ENCODE measurements around the gene SMCHD1. TPM values are rescaled to one million over a fixed set of nuclear protein-coding genes. Genes with fewer than 3 reads are reported as not detected.
A peak's percentile ranks its signal among the peaks of the same experiment; 100 is the strongest.
"Not testable (repeated sequence)": the region's sequence is repeated elsewhere in the genome, so short reads cannot be mapped to it uniquely, and the experiment has no call there.

The SMCHD1 gene
- total RNA-seq, 2 donors from 2014 or later = 103 to 137 TPM

- H3K4me3 Mint-ChIP-seq = no peak overlapping the region
- H3K27me3 Mint-ChIP-seq (ENCODE audit: low read depth) = no peaks in the 10 kb centered on the region
- peaks cover 42% of the 10 kb centered on the region for H3K4me1 Mint-ChIP-seq (ENCODE audit: low read depth)
- H3K36me3 Mint-ChIP-seq (ENCODE audit: insufficient read depth in 2 of 2) = peaks cover 0 to 3% of the 10 kb centered on the region in 2 donors
- H3K9me3 Mint-ChIP-seq = peaks cover 0 to 3% of the 10 kb centered on the region in 2 donors
- DNase-seq (no peak), ATAC-seq (replicated peaks in 1 of 2) (no peak)
- no peak overlapping the region for H3K27ac Mint-ChIP-seq
These were observed 12.8 kb upstream of the SMCHD1 start for GRCh38 chr18:2642771-2643170.

DNA sequence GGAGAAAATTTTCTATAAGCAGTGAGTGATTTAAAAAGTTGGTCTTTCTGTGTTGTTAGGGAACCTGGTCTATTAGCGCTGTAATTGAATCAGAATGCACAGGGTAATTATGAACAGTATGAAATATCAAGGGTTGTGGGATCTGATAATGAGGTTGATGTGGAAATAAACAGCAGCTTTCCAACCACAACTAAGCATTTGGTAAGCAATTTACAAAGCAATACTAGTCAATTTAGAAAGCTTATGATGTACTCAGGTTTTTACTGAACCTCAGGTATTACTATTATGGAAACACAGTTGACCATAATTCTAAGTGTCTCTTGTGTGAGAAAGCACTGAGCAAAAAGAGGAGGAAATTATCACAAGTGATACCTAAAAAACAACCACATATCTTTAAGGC is 11.0 kb upstream of the SMCHD1 start:
- Mint-ChIP-seq H3K27me3 (ENCODE audit: low read depth) (no peaks in the 10 kb centered on the region), H3K9me3 (no peaks in the 10 kb centered on the region), H3K4me3 (no peak overlapping the region), H3K27ac (no peak overlapping the region), H3K36me3 (ENCODE audit: insufficient read depth in 2 of 2) (no peaks in the 10 kb centered on the region), H3K4me1 (ENCODE audit: low read depth) (peaks cover 26% of the 10 kb centered on the region)
- ATAC-seq (replicated peaks in 1 of 2) = peak; percentile 76 to 79
- DNase-seq = no peak

DNA sequence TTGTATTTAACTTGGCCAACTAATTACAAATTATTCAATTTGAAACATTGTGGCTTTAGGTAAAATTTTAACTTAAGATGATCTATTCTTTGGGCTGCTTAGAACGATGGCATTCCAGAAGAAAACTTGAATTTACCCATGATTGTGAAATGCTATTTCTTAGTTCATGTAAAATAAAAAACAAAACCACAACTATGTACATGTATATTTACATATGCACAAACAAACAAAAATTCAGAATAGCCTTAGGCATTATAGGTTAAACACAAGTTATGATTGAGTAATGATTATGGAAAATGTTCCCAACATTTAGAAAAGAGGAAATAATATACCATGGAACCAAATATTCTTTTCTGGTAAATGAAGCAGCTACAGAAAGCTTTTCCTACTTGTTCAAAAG is 3.5 kb upstream of the SMCHD1 start:
- no peak overlapping the region for H3K4me3 Mint-ChIP-seq
- ATAC-seq (replicated peaks in 1 of 2) = no peak
- H3K27ac Mint-ChIP-seq = no peak overlapping the region
- H3K36me3 Mint-ChIP-seq (ENCODE audit: insufficient read depth in 2 of 2) = peaks cover 2 to 3% of the 10 kb centered on the region in 2 donors
- no peaks in the 10 kb centered on the region for H3K27me3 Mint-ChIP-seq (ENCODE audit: low read depth)
- H3K9me3 Mint-ChIP-seq = no peaks in the 10 kb centered on the region
- H3K4me1 Mint-ChIP-seq (ENCODE audit: low read depth) = peaks cover 21% of the 10 kb centered on the region
- no peak for DNase-seq

DNA sequence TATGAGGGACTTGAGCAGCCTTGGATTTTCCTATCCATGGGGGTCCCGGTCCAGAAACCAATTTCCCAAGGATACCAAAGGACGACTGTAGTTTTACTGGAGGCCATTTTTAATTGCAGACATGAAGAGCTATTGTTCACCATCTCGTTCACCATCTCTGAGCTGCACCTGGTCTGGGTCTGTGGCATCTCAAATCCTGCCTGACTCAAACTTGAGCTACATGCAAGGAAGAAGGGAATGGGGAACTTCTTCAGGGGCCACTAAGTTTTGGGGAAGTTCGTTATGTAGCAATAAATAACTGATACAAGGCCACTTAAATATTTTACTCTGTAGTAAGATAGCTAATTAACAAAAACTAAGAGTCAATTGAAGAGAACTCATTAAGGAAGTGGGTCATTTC is 2.1 kb upstream of the SMCHD1 start:
- Mint-ChIP-seq H3K4me1 (ENCODE audit: low read depth) (peaks cover 30% of the 10 kb centered on the region), H3K27me3 (ENCODE audit: low read depth) (no peaks in the 10 kb centered on the region), H3K36me3 (ENCODE audit: insufficient read depth in 2 of 2) (peaks cover 8 to 12% of the 10 kb centered on the region in 2 donors), H3K9me3 (no peaks in the 10 kb centered on the region), H3K27ac (no peak overlapping the region), H3K4me3 (no peak overlapping the region)
- no peak for DNase-seq
- no peak for ATAC-seq (replicated peaks in 1 of 2)

DNA sequence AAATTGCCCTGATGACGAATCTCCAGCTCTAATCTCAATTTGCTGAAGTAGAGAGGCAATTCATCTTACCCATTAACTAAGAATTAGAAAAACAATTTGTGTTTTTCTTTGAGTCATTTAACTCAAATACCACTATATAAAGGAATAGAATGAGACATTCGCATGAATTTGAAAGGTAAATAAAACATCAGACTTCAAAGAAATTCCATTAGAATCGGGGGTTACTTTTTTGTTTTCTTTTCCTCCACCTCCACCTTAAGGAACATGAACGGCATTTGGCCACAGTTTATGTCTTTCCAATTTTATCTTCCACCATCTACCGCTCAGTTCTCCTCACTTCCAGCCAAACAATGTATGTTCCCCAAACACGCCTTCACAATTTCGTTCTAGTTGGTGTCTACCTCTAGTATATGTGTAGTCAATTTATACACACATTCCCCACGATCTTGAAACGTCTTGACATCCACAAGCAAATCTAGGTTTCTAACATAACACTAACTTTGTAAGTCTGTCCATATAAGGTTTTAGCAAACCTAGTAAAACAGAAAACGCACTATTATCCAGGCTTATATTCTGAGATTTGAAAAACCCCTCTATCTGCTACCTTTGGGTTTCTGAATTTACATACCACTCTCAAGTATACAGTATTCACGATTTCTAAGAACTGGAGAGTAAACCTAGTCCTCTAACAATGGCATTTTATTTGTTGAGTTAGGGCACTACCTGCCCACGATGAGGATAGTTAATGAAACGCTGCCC is 1.2 kb upstream of the SMCHD1 start:
- H3K36me3 Mint-ChIP-seq (ENCODE audit: insufficient read depth in 2 of 2) = peaks cover 8 to 13% of the 10 kb centered on the region in 2 donors
- no peaks in the 10 kb centered on the region for H3K9me3 Mint-ChIP-seq
- peaks cover 36% of the 10 kb centered on the region for H3K4me1 Mint-ChIP-seq (ENCODE audit: low read depth)
- peak overlapping the region; percentile 96 to 100 for H3K4me3 Mint-ChIP-seq
- ATAC-seq (replicated peaks in 1 of 2) (no peak), DNase-seq (no peak)
- H3K27me3 Mint-ChIP-seq (ENCODE audit: low read depth) = no peaks in the 10 kb centered on the region
- peak overlapping the region; percentile 8 for H3K27ac Mint-ChIP-seq

DNA sequence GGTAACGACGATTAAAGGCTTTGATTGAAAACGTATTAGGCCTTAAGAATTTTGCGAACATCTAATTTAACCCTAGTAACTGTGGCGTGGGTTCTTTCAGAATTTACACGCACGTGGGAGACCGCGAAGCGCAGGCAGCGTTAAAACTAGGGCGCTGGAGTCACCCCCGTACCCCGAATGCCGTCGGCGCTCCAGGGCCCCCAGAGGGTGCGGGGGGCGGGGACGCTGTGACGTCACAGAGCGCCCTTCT is 673 bp upstream of the SMCHD1 start:
- peak; percentile 29 to 32 for ATAC-seq (replicated peaks in 1 of 2)
- Mint-ChIP-seq H3K27me3 (ENCODE audit: low read depth) (no peaks in the 10 kb centered on the region), H3K36me3 (ENCODE audit: insufficient read depth in 2 of 2) (peaks cover 8 to 16% of the 10 kb centered on the region in 2 donors), H3K27ac (peak overlapping the region; percentile 8), H3K4me1 (ENCODE audit: low read depth) (peaks cover 41% of the 10 kb centered on the region), H3K9me3 (no peaks in the 10 kb centered on the region), H3K4me3 (peak overlapping the region; percentile 96 to 100)
- DNase-seq = peak; percentile 68 to 71

DNA sequence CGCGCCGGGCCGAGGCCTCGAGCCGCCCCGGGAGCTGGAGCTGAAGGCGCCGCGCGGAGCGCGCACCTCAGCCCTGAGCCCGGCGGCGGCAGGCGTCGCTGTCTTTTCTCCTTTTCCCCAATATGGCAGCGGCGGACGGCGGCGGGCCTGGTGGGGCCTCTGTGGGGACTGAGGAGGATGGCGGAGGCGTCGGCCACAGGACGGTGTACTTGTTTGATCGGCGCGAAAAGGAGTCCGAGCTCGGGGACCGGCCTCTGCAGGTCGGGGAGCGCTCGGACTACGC is 369 bp downstream of the SMCHD1 start:
- peaks cover 47% of the 10 kb centered on the region for H3K4me1 Mint-ChIP-seq (ENCODE audit: low read depth)
- peak; percentile 40 to 51 for ATAC-seq (replicated peaks in 1 of 2)

GRCh38 chr18:2656237-2656980 is 883 bp downstream of the SMCHD1 start:
- DNase-seq (peak; percentile 51), ATAC-seq (replicated peaks in 1 of 2) (peak; percentile 14 to 25)
- H3K9me3 Mint-ChIP-seq = no peaks in the 10 kb centered on the region
- peaks cover 50% of the 10 kb centered on the region for H3K4me1 Mint-ChIP-seq (ENCODE audit: low read depth)
- H3K27me3 Mint-ChIP-seq (ENCODE audit: low read depth) = no peaks in the 10 kb centered on the region
- peak overlapping the region; percentile 96 to 100 for H3K4me3 Mint-ChIP-seq
- peak overlapping the region; percentile 97 for H3K27ac Mint-ChIP-seq
- H3K36me3 Mint-ChIP-seq (ENCODE audit: insufficient read depth in 2 of 2) = peaks cover 12 to 22% of the 10 kb centered on the region in 2 donors

More for the DNA sequence above, 369 bp downstream of the SMCHD1 start:
- no peaks in the 10 kb centered on the region for H3K27me3 Mint-ChIP-seq (ENCODE audit: low read depth)
- DNase-seq = no peak
- peaks cover 10 to 19% of the 10 kb centered on the region in 2 donors for H3K36me3 Mint-ChIP-seq (ENCODE audit: insufficient read depth in 2 of 2)
- peak overlapping the region; percentile 88 for H3K27ac Mint-ChIP-seq
- no peaks in the 10 kb centered on the region for H3K9me3 Mint-ChIP-seq
- H3K4me3 Mint-ChIP-seq = peak overlapping the region; percentile 96 to 100

- peak overlapping the region; percentile 97 for H3K27ac Mint-ChIP-seq
- ATAC-seq (replicated peaks in 1 of 2) = no peak
- peaks cover 50% of the 10 kb centered on the region for H3K4me1 Mint-ChIP-seq (ENCODE audit: low read depth)
- H3K9me3 Mint-ChIP-seq = no peaks in the 10 kb centered on the region
- no peak for DNase-seq
- H3K36me3 Mint-ChIP-seq (ENCODE audit: insufficient read depth in 2 of 2) = peaks cover 14 to 25% of the 10 kb centered on the region in 2 donors
- H3K27me3 Mint-ChIP-seq (ENCODE audit: low read depth) = no peaks in the 10 kb centered on the region
- peak overlapping the region; percentile 96 to 100 for H3K4me3 Mint-ChIP-seq
These were observed 1.5 kb downstream of the SMCHD1 start for GRCh38 chr18:2656981-2657512.

DNA sequence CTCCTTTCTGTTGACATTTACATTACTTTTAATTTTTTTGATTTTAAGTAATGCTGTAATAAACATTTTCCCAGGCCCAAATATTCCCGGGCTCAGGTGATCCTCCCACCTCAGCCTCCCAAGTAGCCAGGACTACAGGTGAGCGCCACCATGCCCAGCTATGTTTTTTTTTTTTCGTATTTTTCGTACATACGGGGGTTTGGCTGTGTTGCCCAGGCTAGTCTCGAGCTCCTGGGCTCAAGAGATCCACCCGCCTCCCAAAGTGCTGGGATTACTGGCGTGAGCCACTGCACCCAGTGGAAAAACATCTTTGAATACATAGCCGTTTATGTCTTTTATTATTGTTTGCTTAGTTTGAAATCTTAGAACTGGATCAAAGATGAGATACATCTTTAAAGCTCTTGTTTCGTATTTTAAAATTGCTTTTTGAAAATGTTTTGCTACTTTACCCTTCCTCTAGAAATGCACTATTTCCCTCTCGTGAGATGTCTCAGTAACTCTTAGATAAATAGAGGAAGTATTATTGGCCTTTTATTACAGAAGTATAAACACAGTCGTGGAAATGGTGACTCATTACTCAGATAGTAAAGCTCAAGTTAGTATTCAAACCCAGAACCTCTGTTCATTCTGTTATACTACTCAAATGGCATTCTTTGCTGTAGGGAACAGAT is 2.4 kb downstream of the SMCHD1 start:
- H3K27ac Mint-ChIP-seq = peak overlapping the region; percentile 97
- peaks cover 14 to 28% of the 10 kb centered on the region in 2 donors for H3K36me3 Mint-ChIP-seq (ENCODE audit: insufficient read depth in 2 of 2)
- no peaks in the 10 kb centered on the region for H3K27me3 Mint-ChIP-seq (ENCODE audit: low read depth)
- no peaks in the 10 kb centered on the region for H3K9me3 Mint-ChIP-seq
- H3K4me3 Mint-ChIP-seq = peak overlapping the region; percentile 96 to 100
- peaks cover 56% of the 10 kb centered on the region for H3K4me1 Mint-ChIP-seq (ENCODE audit: low read depth)
- no peak for DNase-seq
- ATAC-seq (replicated peaks in 1 of 2) = no peak

GRCh38 chr18:2660849-2661248 is 5.3 kb downstream of the SMCHD1 start:
- not testable (repeated sequence) for ATAC-seq (replicated peaks in 1 of 2); DNase-seq; H3K27me3 Mint-ChIP-seq (ENCODE audit: low read depth); H3K9me3 Mint-ChIP-seq
- H3K36me3 Mint-ChIP-seq (ENCODE audit: insufficient read depth in 2 of 2) = peaks cover 20 to 41% of the 10 kb centered on the region in 2 donors
- H3K4me1 Mint-ChIP-seq (ENCODE audit: low read depth) = peaks cover 64% of the 10 kb centered on the region
- peak overlapping the region; percentile 36 for H3K27ac Mint-ChIP-seq
- H3K4me3 Mint-ChIP-seq = peak overlapping the region in 1 of 2 donors; percentile 10

DNA sequence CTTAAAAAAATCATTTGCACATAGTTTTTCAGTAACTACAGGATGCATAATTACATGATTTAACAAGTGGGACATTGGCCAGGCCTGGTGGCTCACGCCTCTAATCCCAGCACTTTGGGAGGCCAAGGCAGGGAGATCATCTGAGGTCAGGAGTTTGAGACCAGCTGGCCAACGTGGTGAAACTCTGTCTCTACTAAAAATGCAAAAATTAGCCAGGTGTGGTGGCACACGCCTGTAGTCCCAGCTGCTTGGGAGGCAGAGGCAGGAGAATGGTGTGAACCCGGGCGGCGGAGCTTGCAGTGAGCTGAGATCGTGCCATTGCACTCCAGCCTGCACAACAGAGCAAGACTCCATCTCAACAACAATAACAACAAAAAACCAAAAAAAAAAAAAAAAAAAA is 6.8 kb downstream of the SMCHD1 start:
- H3K9me3 Mint-ChIP-seq; H3K27me3 Mint-ChIP-seq (ENCODE audit: low read depth); DNase-seq; H3K27ac Mint-ChIP-seq; ATAC-seq (replicated peaks in 1 of 2): not testable (repeated sequence)
- Mint-ChIP-seq H3K4me1 (ENCODE audit: low read depth) (peaks cover 64% of the 10 kb centered on the region), H3K36me3 (ENCODE audit: insufficient read depth in 2 of 2) (peaks cover 18 to 44% of the 10 kb centered on the region in 2 donors), H3K4me3 (peak overlapping the region in 1 of 2 donors; percentile 15)

DNA sequence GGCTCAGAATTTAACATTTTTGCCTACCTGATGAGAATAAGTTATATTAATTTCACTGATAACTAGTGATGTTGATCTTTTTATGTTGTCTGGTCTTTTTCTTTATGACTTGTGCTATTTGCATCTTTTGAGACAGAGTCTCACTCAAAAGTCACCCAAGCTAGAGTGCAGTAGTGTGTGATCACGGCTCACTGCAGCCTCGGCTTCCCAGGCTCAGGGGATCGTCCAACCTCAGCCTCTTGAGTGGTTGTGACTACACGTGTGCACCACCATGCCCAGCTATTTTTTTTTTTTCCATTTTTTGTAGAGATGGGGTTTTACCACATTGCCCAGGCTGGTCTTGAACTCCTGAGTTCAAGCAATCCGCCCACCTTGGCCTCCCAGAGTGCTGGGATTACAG is 7.5 kb downstream of the SMCHD1 start:
- H3K4me3 Mint-ChIP-seq = peak overlapping the region; percentile 50 to 65
- H3K9me3 Mint-ChIP-seq = no peaks in the 10 kb centered on the region

More for the DNA sequence above, 7.5 kb downstream of the SMCHD1 start:
- peaks cover 18 to 42% of the 10 kb centered on the region in 2 donors for H3K36me3 Mint-ChIP-seq (ENCODE audit: insufficient read depth in 2 of 2)
- ATAC-seq (replicated peaks in 1 of 2) = peak in 1 of 2 donors; percentile 48
- H3K27ac Mint-ChIP-seq = peak overlapping the region; percentile 76
- peaks cover 59% of the 10 kb centered on the region for H3K4me1 Mint-ChIP-seq (ENCODE audit: low read depth)
- no peak for DNase-seq
- no peaks in the 10 kb centered on the region for H3K27me3 Mint-ChIP-seq (ENCODE audit: low read depth)
